Chondrocyte (in vitro differentiated cells): ENCODE measurements around the gene FANCD2OS. TPM values are rescaled to one million over a fixed set of nuclear protein-coding genes. Genes with fewer than 3 reads are reported as not detected.
A peak's percentile ranks its signal among the peaks of the same experiment; 100 is the strongest.
"Not testable (repeated sequence)": the region's sequence is repeated elsewhere in the genome, so short reads cannot be mapped to it uniquely, and the experiment has no call there.

Experiments used
- DNase-seq: peaks from one replicate; pipeline ENCODE4 v3.0.0; 2021; ENCODE audit warnings: mixed read lengths, low spot score
- H3K27ac Mint-ChIP-seq: one replicate; pipeline ENCODE4 v1.8.0; 2021; ENCODE audit warnings: mild to moderate bottlenecking, moderate library complexity, mixed read lengths; ENCODE audit not compliant: unreplicated experiment
- H3K27me3 Mint-ChIP-seq: 2 replicates; pipeline ENCODE4 v1.8.0; 2021; ENCODE audit warnings: low read depth, mixed read lengths
- H3K36me3 Mint-ChIP-seq: 2 replicates; pipeline ENCODE4 v1.8.0; 2021; ENCODE audit warnings: low read depth, mixed read lengths
- H3K4me1 Mint-ChIP-seq: 2 replicates; pipeline ENCODE4 v1.8.0; 2021; ENCODE audit warnings: low read depth, mild to moderate bottlenecking, mixed read lengths
- H3K4me3 Mint-ChIP-seq: one replicate; pipeline ENCODE4 v1.8.0; 2021; ENCODE audit warnings: mild to moderate bottlenecking, moderate library complexity, mixed read lengths; ENCODE audit not compliant: unreplicated experiment
- H3K9me3 Mint-ChIP-seq: 2 replicates; pipeline ENCODE4 v1.8.0; 2021; ENCODE audit warnings: low read depth, mixed read lengths
- CTCF ChIP-seq: fragments of 200-600 bp; sonication (generic); IDR thresholded peaks from 2 replicates; pipeline ENCODE4 v1.5.0; 2021; ENCODE audit warnings: antibody characterized with exemption, mild to moderate bottlenecking, moderate library complexity
- total RNA-seq: library from RNA; stranded (reverse); gene quantifications from 3 replicates; pipeline ENCODE4 v1.2.1, GENCODE V29; 2021

The FANCD2OS gene
- total RNA-seq, 1 donor from 2014 or later: not detected

DNA sequence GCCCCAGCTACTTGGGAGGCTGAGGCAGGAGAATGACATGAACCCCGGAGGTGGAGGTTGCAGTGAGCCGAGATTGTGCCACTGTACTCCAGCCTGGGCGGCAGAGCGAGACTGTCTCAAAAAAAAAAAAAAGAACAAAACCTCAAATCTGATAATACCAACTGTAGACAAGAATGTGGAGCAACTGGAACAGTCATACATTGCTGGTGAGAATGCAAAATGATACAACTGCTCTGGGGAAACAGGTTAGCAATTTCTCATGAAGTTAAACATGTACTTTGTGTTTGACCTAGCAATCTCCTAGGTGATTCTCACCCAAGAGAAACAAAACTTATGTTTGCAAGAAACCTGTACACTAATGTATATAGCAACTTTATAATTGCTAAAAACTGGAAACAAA is 29.1 kb upstream of the FANCD2OS start:
- H3K9me3 Mint-ChIP-seq: no peaks in the 10 kb centered on the region
- no peak for DNase-seq
- no peak overlapping the region for H3K4me3 Mint-ChIP-seq
- H3K27me3 Mint-ChIP-seq: no peaks in the 10 kb centered on the region
- no peak for TF ChIP-seq CTCF
- H3K4me1 Mint-ChIP-seq: no peaks in the 10 kb centered on the region
- no peaks in the 10 kb centered on the region for H3K36me3 Mint-ChIP-seq
- H3K27ac Mint-ChIP-seq: no peak overlapping the region

- TF ChIP-seq CTCF: no peak
- H3K4me3 Mint-ChIP-seq: no peak overlapping the region
- no peaks in the 10 kb centered on the region for H3K36me3 Mint-ChIP-seq
- no peaks in the 10 kb centered on the region for H3K4me1 Mint-ChIP-seq
- H3K27ac Mint-ChIP-seq: no peak overlapping the region
- DNase-seq: no peak
- no peaks in the 10 kb centered on the region for H3K9me3 Mint-ChIP-seq
- H3K27me3 Mint-ChIP-seq: no peaks in the 10 kb centered on the region
These were observed 28.5 kb upstream of the FANCD2OS start for GRCh38 chr3:10136426-10137005.

DNA sequence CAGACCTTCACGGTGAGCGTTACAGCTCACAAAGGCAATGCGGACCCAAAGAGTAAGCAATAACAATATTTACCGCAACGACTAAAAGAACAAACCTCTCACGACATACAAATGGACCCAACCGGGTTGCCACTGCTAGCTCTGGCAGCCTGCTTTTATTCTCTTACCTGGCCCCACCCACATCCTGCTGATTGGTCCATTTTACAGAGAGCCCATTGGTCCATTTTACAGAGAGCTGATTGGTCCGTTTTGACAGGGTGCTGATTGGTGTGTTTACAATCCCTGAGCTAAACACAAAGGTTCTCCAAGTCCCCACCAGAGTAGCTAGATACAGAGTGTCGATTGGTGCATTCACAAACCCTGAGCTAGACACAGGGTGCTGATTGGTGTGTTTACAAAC is 27.8 kb upstream of the FANCD2OS start:
- DNase-seq, H3K27me3 Mint-ChIP-seq, H3K4me3 Mint-ChIP-seq, H3K36me3 Mint-ChIP-seq, H3K4me1 Mint-ChIP-seq, H3K27ac Mint-ChIP-seq, H3K9me3 Mint-ChIP-seq: not testable (repeated sequence)

GRCh38 chr3:10122724-10123123 is 14.7 kb upstream of the FANCD2OS start:
- Mint-ChIP-seq H3K4me1 (peaks cover 10% of the 10 kb centered on the region), H3K4me3 (no peak overlapping the region), H3K9me3 (no peaks in the 10 kb centered on the region), H3K27ac (peak overlapping the region; percentile 18), H3K36me3 (peaks cover 26% of the 10 kb centered on the region), H3K27me3 (no peaks in the 10 kb centered on the region)
- TF ChIP-seq CTCF: no peak
- DNase-seq: no peak

- no peak for TF ChIP-seq CTCF
- H3K4me3 Mint-ChIP-seq: no peak overlapping the region
- peaks cover 22% of the 10 kb centered on the region for H3K4me1 Mint-ChIP-seq
- H3K27me3 Mint-ChIP-seq: no peaks in the 10 kb centered on the region
- H3K9me3 Mint-ChIP-seq: no peaks in the 10 kb centered on the region
- no peak overlapping the region for H3K27ac Mint-ChIP-seq
- DNase-seq: no peak
- peaks cover 16% of the 10 kb centered on the region for H3K36me3 Mint-ChIP-seq
These were observed 13.0 kb upstream of the FANCD2OS start for GRCh38 chr3:10121064-10121463.

- TF ChIP-seq CTCF: no peak
- Mint-ChIP-seq H3K9me3 (no peaks in the 10 kb centered on the region), H3K4me3 (no peak overlapping the region), H3K27ac (no peak overlapping the region), H3K4me1 (peaks cover 26% of the 10 kb centered on the region), H3K27me3 (no peaks in the 10 kb centered on the region), H3K36me3 (peaks cover 9% of the 10 kb centered on the region)
- no peak for DNase-seq
These were observed 11.3 kb upstream of the FANCD2OS start for GRCh38 chr3:10119376-10119775.
